Endometrial microvascular endothelial cells (primary cell): ENCODE measurements around the gene ANKRD11. TPM values are rescaled to one million over a fixed set of nuclear protein-coding genes. Genes with fewer than 3 reads are reported as not detected.

Experiments used
- in situ Hi-C: cut with HindIII; loops from 2 replicates; pipeline ENCODE4 v1.10.0; 2017; ENCODE audit warnings: low sequenced_read_pairs, low pct_unique_long_range_greater_than_20kb; ENCODE audit errors: inconsistent ontology term
- total RNA-seq: library from RNA; depleted of rRNA; stranded (reverse); fragments of >200 nt; gene quantifications from one replicate; pipeline ENCODE4 v1.2.3, GENCODE V29; 2015; ENCODE audit errors: inconsistent ontology term

The ANKRD11 gene
- total RNA-seq, 1 donor from 2014 or later = 72.5 TPM

- in situ Hi-C loops = no loop called here
These were observed 199.9 kb downstream of the ANKRD11 start for GRCh38 chr16:89290472-89290871.

DNA sequence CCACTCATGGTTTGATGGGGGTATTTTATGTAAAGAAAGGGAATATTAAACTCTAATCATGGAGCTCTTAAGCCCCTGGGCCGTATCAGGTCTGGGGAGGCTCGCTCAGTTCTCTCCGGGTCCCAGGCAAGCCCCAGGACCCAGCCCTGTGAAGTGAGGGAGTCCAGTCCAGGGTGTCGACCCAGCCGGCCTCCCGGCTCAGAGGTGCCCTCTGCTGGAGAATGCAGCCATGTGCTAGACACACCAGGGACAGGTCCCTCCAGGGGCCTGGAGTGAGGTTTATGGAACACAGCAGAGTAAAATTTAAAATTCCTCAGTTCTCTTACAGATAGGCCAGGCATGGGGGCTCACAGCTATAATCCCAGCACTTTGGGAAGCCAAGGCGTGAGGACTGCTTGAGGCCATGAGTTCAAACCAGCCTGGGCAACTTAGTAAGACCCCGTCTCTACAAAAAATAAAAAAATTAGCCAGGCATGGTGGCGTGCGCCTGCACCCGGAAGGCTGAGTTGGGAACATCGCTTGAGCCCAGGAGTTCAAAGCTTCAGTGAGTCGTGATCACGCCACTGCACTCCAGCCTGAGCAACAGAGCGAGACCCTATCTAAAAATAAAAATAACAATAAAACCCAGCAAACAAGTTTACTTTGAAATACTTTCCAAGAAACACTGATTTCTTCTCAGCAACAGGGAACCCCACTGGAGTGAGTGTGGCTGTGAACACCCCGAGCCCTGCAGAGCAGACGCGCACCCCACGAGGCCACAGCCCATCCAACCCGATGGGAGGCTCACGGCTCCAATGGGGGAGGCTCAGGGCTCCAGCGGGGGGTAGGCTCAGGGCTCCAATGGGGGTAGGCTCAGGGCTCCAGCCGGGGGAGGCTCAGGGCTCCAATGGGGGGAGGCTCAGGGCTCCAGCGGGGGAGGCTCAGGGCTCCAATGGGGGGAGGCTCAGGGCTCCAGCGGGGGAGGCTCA lies 200.6 kb downstream of the ANKRD11 start:
- in situ Hi-C loops = no loop called here

GRCh38 chr16:89288966-89289365 lies 201.4 kb downstream of the ANKRD11 start:
- in situ Hi-C loops = no loop called here

DNA sequence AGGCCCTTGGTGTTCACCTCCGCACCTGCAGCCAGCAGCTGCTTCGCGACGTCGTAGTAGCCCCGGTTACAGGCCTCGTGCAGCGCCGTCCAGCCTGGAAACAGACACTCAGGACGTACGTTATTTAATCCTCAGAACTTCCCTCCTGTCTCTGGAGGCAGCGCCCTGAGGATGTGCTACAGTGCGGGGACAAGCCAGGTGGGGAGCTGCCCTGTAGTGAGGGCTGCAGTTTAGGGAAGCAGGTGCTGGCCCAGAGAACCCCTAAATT lies 201.8 kb downstream of the ANKRD11 start:
- in situ Hi-C loops = no loop called here

DNA sequence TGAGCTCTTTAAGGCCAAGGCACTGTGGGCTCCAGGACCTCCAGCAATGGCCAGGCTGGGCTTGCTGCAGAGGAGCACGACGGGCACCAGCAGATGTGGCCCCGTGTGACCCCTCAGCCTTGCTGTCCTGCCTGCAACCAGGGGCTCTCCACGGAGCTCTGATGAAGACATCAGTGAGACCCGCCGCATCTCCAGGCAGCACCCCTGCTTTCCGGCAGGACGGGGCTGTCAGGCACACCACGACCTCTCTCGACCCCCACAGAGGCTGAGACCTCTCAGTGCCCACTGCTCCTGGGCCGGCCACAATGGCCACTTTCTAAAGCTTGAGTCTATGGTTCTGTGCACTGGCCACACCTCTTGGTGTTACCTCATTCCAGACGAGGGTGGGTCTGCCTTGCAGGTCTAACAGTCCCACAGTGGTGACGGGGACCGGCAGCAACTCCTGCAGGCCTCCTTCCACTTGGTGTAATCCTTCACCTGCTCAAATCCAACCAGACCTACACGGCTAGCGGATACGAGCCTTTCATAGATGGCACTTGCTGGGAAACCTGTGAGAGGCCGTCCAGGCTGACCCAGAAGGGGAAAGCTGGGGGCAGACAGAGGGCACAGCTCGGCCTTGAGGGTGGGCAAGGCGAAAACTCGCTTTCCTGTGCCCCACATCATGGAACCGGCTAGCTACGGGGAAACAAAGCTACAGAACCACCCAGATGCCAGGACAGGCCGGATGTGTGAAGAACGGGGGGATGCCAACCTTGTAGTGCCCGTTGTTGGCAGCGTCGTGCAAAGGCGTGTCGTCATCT lies 202.4 kb downstream of the ANKRD11 start:
- in situ Hi-C loops = no loop called here

DNA sequence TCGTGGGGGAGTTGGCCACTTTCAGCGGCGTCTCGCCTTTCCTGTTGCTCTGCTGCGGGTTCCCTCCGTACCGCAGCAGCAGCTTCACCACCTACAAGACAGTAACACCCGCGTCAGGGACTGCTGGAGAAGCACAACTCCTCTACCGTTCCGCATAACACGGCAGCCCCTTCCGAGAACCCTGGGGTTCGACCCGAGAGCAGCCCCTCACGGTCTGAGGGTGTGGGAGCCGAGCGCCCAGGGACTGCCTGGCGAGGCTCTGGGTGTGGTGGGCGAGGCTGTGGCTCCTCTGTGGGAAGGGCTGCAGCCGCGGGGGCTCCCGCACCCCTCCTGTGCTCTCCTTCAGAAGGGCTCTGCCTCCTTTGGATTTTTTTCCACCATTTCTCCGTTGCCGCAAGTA lies 204.3 kb downstream of the ANKRD11 start:
- in situ Hi-C loops = no loop called here

GRCh38 chr16:89285381-89285780 lies 205.0 kb downstream of the ANKRD11 start:
- in situ Hi-C loops = no loop called here

- in situ Hi-C loops = no loop called here
These were observed 206.9 kb downstream of the ANKRD11 start for GRCh38 chr16:89283449-89283848.

GRCh38 chr16:89282523-89282922 lies 207.8 kb downstream of the ANKRD11 start:
- in situ Hi-C loops = no loop called here

DNA sequence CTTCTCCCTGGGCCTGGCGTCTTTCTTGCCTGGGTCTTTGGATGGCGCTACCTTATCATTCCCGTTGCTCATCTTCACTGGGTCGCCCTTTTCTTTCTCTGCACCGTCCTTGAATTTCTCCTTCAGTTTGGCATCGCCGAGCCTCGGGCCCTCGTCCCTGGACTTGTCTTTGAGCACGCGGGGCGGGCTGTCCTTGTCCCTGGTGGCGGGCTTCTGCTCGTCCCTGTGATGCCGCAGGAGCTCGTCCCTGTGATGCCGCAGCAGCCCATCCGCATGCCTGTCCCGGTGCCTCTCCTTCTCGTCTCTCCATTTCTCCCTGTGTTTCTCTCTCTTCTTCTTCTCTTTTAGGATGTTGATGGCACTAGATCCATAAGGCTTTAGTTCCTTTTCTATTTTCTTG lies 208.5 kb downstream of the ANKRD11 start:
- in situ Hi-C loops = no loop called here

DNA sequence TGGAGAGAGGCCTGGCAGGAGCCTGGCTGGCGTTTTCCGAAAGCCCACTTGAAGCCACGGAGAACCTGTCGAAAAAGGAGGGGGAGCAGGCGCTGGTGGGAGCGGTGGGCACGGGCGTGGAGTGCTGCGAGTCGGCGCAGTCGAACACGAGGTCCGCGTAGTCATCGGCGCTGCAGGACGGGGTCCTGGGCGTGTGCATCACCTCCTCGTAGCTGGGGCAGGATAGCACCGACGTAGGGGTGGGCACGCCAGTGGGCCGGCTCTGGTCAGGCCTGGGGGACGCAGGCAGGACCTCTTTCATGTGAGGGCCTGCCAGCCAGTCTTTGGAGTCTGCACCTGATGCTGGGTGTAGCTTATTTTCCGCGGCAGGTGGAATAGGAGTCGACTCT lies 209.2 kb downstream of the ANKRD11 start:
- in situ Hi-C loops = no loop called here

DNA sequence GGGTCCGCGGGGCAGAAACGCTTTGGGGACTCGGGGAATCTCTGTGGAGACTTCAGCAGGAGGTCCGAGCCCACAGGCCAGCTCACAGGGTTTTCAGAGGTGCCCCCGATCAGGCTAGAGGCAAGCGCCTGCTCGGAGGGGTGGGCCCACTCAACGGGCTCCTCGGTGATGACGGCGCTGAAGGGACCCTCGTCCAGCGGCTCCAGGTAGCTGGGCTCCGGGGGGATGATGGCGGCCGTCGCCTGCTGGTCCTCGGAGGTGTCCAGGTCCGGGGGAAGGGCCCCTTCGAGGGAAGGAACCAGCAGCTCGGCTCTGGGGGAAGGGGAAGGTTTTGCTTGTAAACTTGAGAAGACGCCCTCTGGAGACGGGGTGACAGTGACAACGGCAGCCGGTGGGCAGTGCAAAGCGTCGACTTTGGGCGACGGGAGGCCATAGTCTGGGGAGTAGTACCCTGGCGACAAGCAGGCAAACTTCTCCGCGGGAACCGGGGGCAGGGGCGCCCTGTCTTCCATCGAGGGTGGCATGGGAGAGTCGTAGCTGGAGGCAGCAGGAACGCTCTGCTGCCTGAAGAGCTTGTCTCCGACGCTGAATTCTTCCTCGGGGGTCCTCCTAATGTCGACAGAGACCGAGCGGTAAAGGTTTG lies 209.7 kb downstream of the ANKRD11 start:
- in situ Hi-C loops = no loop called here

DNA sequence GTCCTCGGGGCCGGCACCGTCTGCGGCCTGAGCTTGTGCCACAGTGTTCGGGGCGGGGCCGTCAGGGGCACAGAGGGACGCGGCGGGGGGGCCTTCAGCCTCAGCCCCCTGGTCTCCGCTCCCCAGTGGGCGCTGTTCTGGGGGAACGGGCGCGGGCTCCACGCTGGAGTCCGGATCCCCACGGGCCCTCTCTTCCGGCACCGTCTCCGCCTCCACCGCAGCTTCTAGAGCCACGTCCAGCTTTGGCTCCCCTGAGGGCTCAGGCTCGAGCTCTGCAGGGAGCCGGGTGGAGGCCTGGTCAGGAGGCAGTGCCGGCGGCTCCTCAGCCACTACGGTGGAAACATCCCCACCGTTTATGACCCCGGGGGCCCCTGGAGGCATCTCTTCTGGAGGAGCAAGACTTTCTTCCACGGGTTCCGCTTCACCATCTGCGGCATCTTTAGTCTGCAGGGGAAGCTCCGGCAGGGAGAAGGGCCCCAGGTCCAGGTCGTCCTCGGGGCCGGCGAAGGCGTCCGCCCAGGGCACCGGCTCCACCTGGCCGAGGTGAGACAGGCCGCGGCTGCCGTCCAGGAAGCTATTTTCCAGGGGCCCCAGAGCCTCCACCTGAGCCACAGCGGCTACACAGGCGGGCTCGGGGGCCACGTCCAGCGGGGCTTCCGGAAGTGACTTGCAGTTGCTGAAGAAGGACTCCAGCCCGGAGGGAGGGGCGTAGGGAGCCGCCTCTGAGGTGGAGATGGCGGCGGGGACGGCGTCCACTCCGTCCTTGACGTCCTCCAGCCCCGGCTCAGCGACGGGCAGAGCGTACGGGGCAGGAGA lies 210.5 kb downstream of the ANKRD11 start:
- in situ Hi-C loops = no loop called here

GRCh38 chr16:89278441-89279240 lies 211.7 kb downstream of the ANKRD11 start:
- in situ Hi-C loops = no loop called here

GRCh38 chr16:89277641-89278341 lies 212.6 kb downstream of the ANKRD11 start:
- in situ Hi-C loops = no loop called here

DNA sequence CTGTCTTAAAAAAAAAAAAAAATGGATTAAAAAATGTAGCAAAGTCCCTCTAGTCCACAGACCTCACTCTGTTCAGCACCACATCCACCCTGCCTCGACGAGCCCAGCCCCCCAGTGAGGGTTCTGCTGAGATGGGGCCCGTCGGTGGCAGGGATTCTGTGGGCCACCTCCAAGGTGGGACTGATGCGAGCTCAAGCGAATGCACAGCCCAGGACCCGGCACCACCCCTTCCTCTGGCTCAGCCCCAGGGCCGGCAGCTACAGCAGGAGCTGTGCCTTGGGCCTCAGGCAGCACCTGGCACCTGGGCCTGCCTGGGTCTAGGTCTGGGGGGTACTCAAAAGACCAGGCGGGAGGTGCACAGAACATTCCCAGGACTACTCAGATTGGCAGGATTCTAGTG lies 213.3 kb downstream of the ANKRD11 start:
- in situ Hi-C loops = no loop called here

GRCh38 chr16:89275837-89276720 lies 214.3 kb downstream of the ANKRD11 start:
- in situ Hi-C loops = no loop called here
